Measurements from ENCODE around the gene CNTNAP5.

The CNTNAP5 gene

DNA sequence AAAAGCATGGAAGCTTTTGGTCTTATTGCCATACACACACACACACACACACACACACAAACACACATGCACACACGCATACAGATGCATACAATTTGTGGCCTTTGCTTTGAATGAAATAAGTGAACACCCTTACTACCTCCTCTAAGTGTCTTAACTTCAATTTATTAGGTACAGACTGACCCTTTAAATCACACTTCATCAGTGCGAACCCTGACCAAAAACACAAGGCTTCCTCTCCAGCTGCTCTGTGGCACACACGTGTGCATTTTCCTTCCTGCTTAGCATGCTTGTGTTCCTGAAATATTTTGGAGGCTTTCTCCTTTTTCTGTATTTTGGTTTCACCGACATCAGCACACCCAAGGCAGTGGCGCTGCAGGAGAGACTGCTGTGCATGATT lies 96.0 kb downstream of the CNTNAP5 start:
- peaks cover 5% of the 10 kb centered on the region for H3K9me3 ChIP-seq (ENCODE audit: control insufficient read depth, insufficient read depth, low read length)
- no peak overlapping the region for H3K4me3 ChIP-seq (ENCODE audit: low read depth, low read length)
- H3K9ac ChIP-seq (ENCODE audit: low read depth, low read length), result no peak overlapping the region

GRCh38 chr2:124121760-124122275 lies 96.7 kb downstream of the CNTNAP5 start:
- Histone ChIP-seq H3K27me3 (ENCODE audit: control insufficient read depth, insufficient read depth, low read length) (no peaks in the 10 kb centered on the region), H3K9ac (ENCODE audit: low read depth, low read length) (no peak overlapping the region), H3K4me1 (ENCODE audit: control insufficient read depth, insufficient read depth, low read length) (no peaks in the 10 kb centered on the region), H3K9me3 (ENCODE audit: control insufficient read depth, insufficient read depth, low read length) (peaks cover 5% of the 10 kb centered on the region), H3K36me3 (ENCODE audit: control insufficient read depth, insufficient read depth, low read length) (no peaks in the 10 kb centered on the region), H3K4me3 (ENCODE audit: low read depth, low read length) (no peak overlapping the region)

More for the DNA sequence above, 96.0 kb downstream of the CNTNAP5 start:
- Histone ChIP-seq H3K27me3 (ENCODE audit: control insufficient read depth, insufficient read depth, low read length) (no peaks in the 10 kb centered on the region), H3K4me1 (ENCODE audit: control insufficient read depth, insufficient read depth, low read length) (no peaks in the 10 kb centered on the region), H3K36me3 (ENCODE audit: control insufficient read depth, insufficient read depth, low read length) (no peaks in the 10 kb centered on the region)

GRCh38 chr2:124122340-124122739 lies 97.3 kb downstream of the CNTNAP5 start:
- Histone ChIP-seq H3K4me1 (ENCODE audit: control insufficient read depth, insufficient read depth, low read length) (no peaks in the 10 kb centered on the region), H3K27me3 (ENCODE audit: control insufficient read depth, insufficient read depth, low read length) (no peaks in the 10 kb centered on the region), H3K9me3 (ENCODE audit: control insufficient read depth, insufficient read depth, low read length) (peaks cover 5% of the 10 kb centered on the region), H3K36me3 (ENCODE audit: control insufficient read depth, insufficient read depth, low read length) (no peaks in the 10 kb centered on the region), H3K4me3 (ENCODE audit: low read depth, low read length) (no peak overlapping the region), H3K9ac (ENCODE audit: low read depth, low read length) (no peak overlapping the region)

DNA sequence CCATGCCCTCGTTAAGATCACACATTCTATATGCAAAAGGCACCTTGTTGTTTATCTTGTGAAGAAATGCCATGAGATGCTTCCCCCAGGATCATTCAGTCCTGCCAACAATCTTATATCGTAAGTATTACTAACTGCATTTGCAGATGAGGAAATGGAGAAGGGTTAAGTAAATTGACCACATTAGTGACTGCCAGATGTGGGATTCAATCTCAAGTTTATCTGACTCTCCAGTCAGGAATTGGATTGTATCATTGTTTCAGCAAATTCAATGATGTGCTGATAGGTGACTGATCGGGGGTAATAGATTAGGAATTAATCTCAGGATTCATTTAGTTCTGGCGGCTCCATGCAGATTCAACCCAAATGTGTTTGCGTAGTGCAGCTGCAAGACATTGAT lies 106.2 kb downstream of the CNTNAP5 start:
- Histone ChIP-seq H3K36me3 (ENCODE audit: control insufficient read depth, insufficient read depth, low read length) (no peaks in the 10 kb centered on the region), H3K27me3 (ENCODE audit: control insufficient read depth, insufficient read depth, low read length) (no peaks in the 10 kb centered on the region), H3K4me1 (ENCODE audit: control insufficient read depth, insufficient read depth, low read length) (no peaks in the 10 kb centered on the region), H3K4me3 (ENCODE audit: low read depth, low read length) (no peak overlapping the region), H3K9me3 (ENCODE audit: control insufficient read depth, insufficient read depth, low read length) (no peaks in the 10 kb centered on the region), H3K9ac (ENCODE audit: low read depth, low read length) (no peak overlapping the region)

DNA sequence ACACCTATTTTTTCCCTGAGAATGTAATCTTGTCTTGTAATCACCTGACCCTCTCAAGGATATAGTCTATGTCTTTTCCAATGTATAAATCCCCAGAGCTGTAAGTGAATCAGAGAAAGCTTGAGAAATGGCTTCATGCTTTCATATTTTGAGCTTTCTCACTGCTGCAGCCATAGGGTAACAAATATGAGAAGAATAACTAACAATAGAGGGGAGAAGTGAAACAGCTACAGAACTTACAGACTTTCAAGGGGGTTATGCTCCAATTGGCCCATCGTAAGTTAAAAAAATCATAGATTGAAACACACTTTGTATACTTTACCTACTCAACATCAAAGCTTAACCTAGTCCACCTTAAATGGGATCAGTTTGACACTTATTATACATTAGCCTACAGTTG lies 111.0 kb downstream of the CNTNAP5 start:
- peaks cover 2% of the 10 kb centered on the region for H3K36me3 ChIP-seq (ENCODE audit: control insufficient read depth, insufficient read depth, low read length)
- no peaks in the 10 kb centered on the region for H3K27me3 ChIP-seq (ENCODE audit: control insufficient read depth, insufficient read depth, low read length)
- no peaks in the 10 kb centered on the region for H3K4me1 ChIP-seq (ENCODE audit: control insufficient read depth, insufficient read depth, low read length)
- H3K9ac ChIP-seq (ENCODE audit: low read depth, low read length), result no peak overlapping the region
- H3K9me3 ChIP-seq (ENCODE audit: control insufficient read depth, insufficient read depth, low read length), result no peaks in the 10 kb centered on the region
- no peak overlapping the region for H3K4me3 ChIP-seq (ENCODE audit: low read depth, low read length)

GRCh38 chr2:124138076-124138475 lies 113.0 kb downstream of the CNTNAP5 start:
- Histone ChIP-seq H3K27me3 (ENCODE audit: control insufficient read depth, insufficient read depth, low read length) (no peaks in the 10 kb centered on the region), H3K36me3 (ENCODE audit: control insufficient read depth, insufficient read depth, low read length) (peaks cover 2% of the 10 kb centered on the region), H3K9ac (ENCODE audit: low read depth, low read length) (no peak overlapping the region), H3K9me3 (ENCODE audit: control insufficient read depth, insufficient read depth, low read length) (no peaks in the 10 kb centered on the region), H3K4me1 (ENCODE audit: control insufficient read depth, insufficient read depth, low read length) (no peaks in the 10 kb centered on the region), H3K4me3 (ENCODE audit: low read depth, low read length) (no peak overlapping the region)

GRCh38 chr2:124145982-124146381 lies 120.9 kb downstream of the CNTNAP5 start:
- no peaks in the 10 kb centered on the region for H3K4me1 ChIP-seq (ENCODE audit: control insufficient read depth, insufficient read depth, low read length)
- H3K36me3 ChIP-seq (ENCODE audit: control insufficient read depth, insufficient read depth, low read length), result no peaks in the 10 kb centered on the region
- no peaks in the 10 kb centered on the region for H3K27me3 ChIP-seq (ENCODE audit: control insufficient read depth, insufficient read depth, low read length)
- H3K9me3 ChIP-seq (ENCODE audit: control insufficient read depth, insufficient read depth, low read length), result no peaks in the 10 kb centered on the region
- no peak overlapping the region for H3K9ac ChIP-seq (ENCODE audit: low read depth, low read length)
- H3K4me3 ChIP-seq (ENCODE audit: low read depth, low read length), result no peak overlapping the region

GRCh38 chr2:124147552-124147951 lies 122.5 kb downstream of the CNTNAP5 start:
- Histone ChIP-seq H3K36me3 (ENCODE audit: control insufficient read depth, insufficient read depth, low read length) (no peaks in the 10 kb centered on the region), H3K9ac (ENCODE audit: low read depth, low read length) (no peak overlapping the region), H3K9me3 (ENCODE audit: control insufficient read depth, insufficient read depth, low read length) (no peaks in the 10 kb centered on the region)

GRCh38 chr2:124149571-124149970 lies 124.5 kb downstream of the CNTNAP5 start:
- Histone ChIP-seq H3K9me3 (ENCODE audit: control insufficient read depth, insufficient read depth, low read length) (no peaks in the 10 kb centered on the region), H3K27me3 (ENCODE audit: control insufficient read depth, insufficient read depth, low read length) (no peaks in the 10 kb centered on the region), H3K36me3 (ENCODE audit: control insufficient read depth, insufficient read depth, low read length) (no peaks in the 10 kb centered on the region), H3K9ac (ENCODE audit: low read depth, low read length) (no peak overlapping the region), H3K4me1 (ENCODE audit: control insufficient read depth, insufficient read depth, low read length) (no peaks in the 10 kb centered on the region), H3K4me3 (ENCODE audit: low read depth, low read length) (no peak overlapping the region)

More at GRCh38 chr2:124147552-124147951, 122.5 kb downstream of the CNTNAP5 start:
- Histone ChIP-seq H3K4me1 (ENCODE audit: control insufficient read depth, insufficient read depth, low read length) (no peaks in the 10 kb centered on the region), H3K27me3 (ENCODE audit: control insufficient read depth, insufficient read depth, low read length) (no peaks in the 10 kb centered on the region), H3K4me3 (ENCODE audit: low read depth, low read length) (no peak overlapping the region)

- Histone ChIP-seq H3K27me3 (ENCODE audit: control insufficient read depth, insufficient read depth, low read length) (no peaks in the 10 kb centered on the region), H3K36me3 (ENCODE audit: control insufficient read depth, insufficient read depth, low read length) (no peaks in the 10 kb centered on the region), H3K9me3 (ENCODE audit: control insufficient read depth, insufficient read depth, low read length) (no peaks in the 10 kb centered on the region), H3K4me1 (ENCODE audit: control insufficient read depth, insufficient read depth, low read length) (no peaks in the 10 kb centered on the region), H3K9ac (ENCODE audit: low read depth, low read length) (no peak overlapping the region), H3K4me3 (ENCODE audit: low read depth, low read length) (no peak overlapping the region)
Observed at GRCh38 chr2:124151691-124152090, 126.6 kb downstream of the CNTNAP5 start.

DNA sequence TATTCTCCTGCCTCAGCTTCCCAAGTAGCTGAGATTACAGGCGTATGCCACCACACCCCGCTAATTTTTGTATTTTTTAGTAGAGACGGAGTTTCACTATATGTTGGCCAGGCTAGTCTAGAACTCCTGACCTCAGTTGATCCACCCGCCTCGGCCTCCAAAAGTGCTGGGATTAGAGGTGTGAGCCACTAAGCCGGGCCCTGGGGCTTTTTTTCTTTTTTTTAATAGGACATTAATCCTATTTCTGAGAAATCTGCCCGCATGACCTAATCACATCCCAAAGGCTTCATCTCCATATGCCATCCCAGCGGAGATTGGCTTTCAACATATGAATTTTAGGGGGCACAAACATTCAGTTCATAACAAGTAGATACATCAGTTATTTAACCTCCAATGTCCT lies 128.6 kb downstream of the CNTNAP5 start:
- no peak overlapping the region for H3K4me3 ChIP-seq (ENCODE audit: low read depth, low read length)
- H3K27me3 ChIP-seq (ENCODE audit: control insufficient read depth, insufficient read depth, low read length), result no peaks in the 10 kb centered on the region
- no peaks in the 10 kb centered on the region for H3K9me3 ChIP-seq (ENCODE audit: control insufficient read depth, insufficient read depth, low read length)
- no peaks in the 10 kb centered on the region for H3K36me3 ChIP-seq (ENCODE audit: control insufficient read depth, insufficient read depth, low read length)
- H3K9ac ChIP-seq (ENCODE audit: low read depth, low read length), result no peak overlapping the region
- no peaks in the 10 kb centered on the region for H3K4me1 ChIP-seq (ENCODE audit: control insufficient read depth, insufficient read depth, low read length)

- H3K36me3 ChIP-seq (ENCODE audit: control insufficient read depth, insufficient read depth, low read length), result no peaks in the 10 kb centered on the region
- peaks cover 11% of the 10 kb centered on the region for H3K4me1 ChIP-seq (ENCODE audit: control insufficient read depth, insufficient read depth, low read length)
- no peaks in the 10 kb centered on the region for H3K9me3 ChIP-seq (ENCODE audit: control insufficient read depth, insufficient read depth, low read length)
- no peak overlapping the region for H3K9ac ChIP-seq (ENCODE audit: low read depth, low read length)
- no peak overlapping the region for H3K4me3 ChIP-seq (ENCODE audit: low read depth, low read length)
- no peaks in the 10 kb centered on the region for H3K27me3 ChIP-seq (ENCODE audit: control insufficient read depth, insufficient read depth, low read length)
Observed at GRCh38 chr2:124159166-124159565, 134.1 kb downstream of the CNTNAP5 start.

Measured in iPS-15b (cell line).